Adipocyte (in vitro differentiated cells): Measurements from ENCODE around the gene CGB7.
"Not testable (repeated sequence)": the region's sequence is repeated elsewhere in the genome, so short reads cannot be mapped to it uniquely, and the experiment has no call there.

Experiments used
- DNase-seq: peaks from one replicate; pipeline ENCODE4 v3.0.0-alpha.2; 2015; ENCODE audit warnings: low read depth
- H3K27me3 ChIP-seq: replicated peaks from 2 replicates; pipeline ENCODE4 v1.7.0; 2013; ENCODE audit warnings: mild to moderate bottlenecking, low read length, moderate library complexity; ENCODE audit not compliant: control insufficient read depth, insufficient read depth
- H3K36me3 ChIP-seq: 2 replicates; pipeline ENCODE4 v1.7.0; 2013; ENCODE audit warnings: low read length, mild to moderate bottlenecking, moderate library complexity; ENCODE audit not compliant: control insufficient read depth, insufficient read depth, severe bottlenecking
- H3K4me1 ChIP-seq: 2 replicates; pipeline ENCODE4 v1.7.0; 2013; ENCODE audit warnings: mild to moderate bottlenecking, low read length, moderate library complexity; ENCODE audit not compliant: control insufficient read depth, insufficient read depth
- H3K4me3 ChIP-seq: 2 replicates; pipeline ENCODE4 v1.7.0; 2013; ENCODE audit warnings: mild to moderate bottlenecking, low read length, moderate library complexity
- H3K9ac ChIP-seq: 2 replicates; pipeline ENCODE4 v1.7.0; 2013; ENCODE audit warnings: mild to moderate bottlenecking, low read length, moderate library complexity
- H3K9me3 ChIP-seq: 2 replicates; pipeline ENCODE4 v1.7.0; 2013; ENCODE audit warnings: mild to moderate bottlenecking, low read length, moderate library complexity; ENCODE audit not compliant: control insufficient read depth

CGB7 gene

GRCh38 chr19:49031642-49032301 is 25.8 kb downstream of the CGB7 start, which contains the start of gene CGB2:
Gene CGB2, plus strand, starts transcription at chr19:49031890. Its CDS starts 206 bp downstream, at chr19:49032096.
- H3K4me1 ChIP-seq, H3K36me3 ChIP-seq, H3K27me3 ChIP-seq, H3K9me3 ChIP-seq, H3K9ac ChIP-seq, DNase-seq, H3K4me3 ChIP-seq: not testable (repeated sequence)

- not testable (repeated sequence) for H3K36me3 ChIP-seq, H3K4me3 ChIP-seq, H3K9me3 ChIP-seq, H3K27me3 ChIP-seq, H3K9ac ChIP-seq, DNase-seq, H3K4me1 ChIP-seq
Measured at GRCh38 chr19:49030323-49030722, 27.2 kb downstream of the CGB7 start.

- not testable (repeated sequence) for H3K9ac ChIP-seq, H3K36me3 ChIP-seq, H3K9me3 ChIP-seq, H3K4me1 ChIP-seq, H3K27me3 ChIP-seq, DNase-seq, H3K4me3 ChIP-seq
Measured at GRCh38 chr19:49029749-49030148, 27.8 kb downstream of the CGB7 start.

DNA sequence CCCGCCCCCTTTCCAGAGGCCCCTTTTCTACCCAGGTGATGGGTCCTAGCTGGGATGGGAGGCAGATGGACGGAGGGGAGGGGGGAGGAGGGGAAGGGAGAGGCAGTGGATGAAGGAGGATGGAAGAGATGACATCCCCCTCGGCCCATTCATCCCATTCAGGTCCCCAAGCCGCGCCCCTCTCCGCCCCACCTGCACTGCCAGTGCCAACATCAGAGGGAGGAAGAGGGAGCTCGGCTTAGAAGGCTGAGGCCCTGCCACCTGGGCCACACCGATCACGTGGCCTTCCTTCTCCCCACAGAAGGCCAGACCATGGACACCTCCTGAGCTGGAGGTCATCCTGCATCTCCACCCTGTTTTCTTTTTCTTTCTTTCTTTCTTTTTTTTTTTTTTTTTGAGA is 28.9 kb downstream of the CGB7 start:
- not testable (repeated sequence) for H3K9ac ChIP-seq, H3K27me3 ChIP-seq, DNase-seq, H3K4me3 ChIP-seq, H3K36me3 ChIP-seq, H3K4me1 ChIP-seq, H3K9me3 ChIP-seq

GRCh38 chr19:49025599-49025998 is 31.9 kb downstream of the CGB7 start:
- H3K4me1 ChIP-seq, H3K9me3 ChIP-seq, H3K9ac ChIP-seq, DNase-seq, H3K36me3 ChIP-seq, H3K4me3 ChIP-seq, H3K27me3 ChIP-seq: not testable (repeated sequence)

- H3K4me1 ChIP-seq, H3K9ac ChIP-seq, DNase-seq, H3K27me3 ChIP-seq, H3K36me3 ChIP-seq, H3K9me3 ChIP-seq, H3K4me3 ChIP-seq: not testable (repeated sequence)
Measured at GRCh38 chr19:49025088-49025487, 32.5 kb downstream of the CGB7 start.

GRCh38 chr19:49024233-49024632 is 33.3 kb downstream of the CGB7 start, which contains the start of gene CGB3:
Gene CGB3, minus strand, starts transcription at chr19:49024333. Its CDS starts 362 bp downstream, at chr19:49023971.
- DNase-seq, H3K27me3 ChIP-seq, H3K9ac ChIP-seq, H3K9me3 ChIP-seq, H3K36me3 ChIP-seq, H3K4me1 ChIP-seq, H3K4me3 ChIP-seq: not testable (repeated sequence)

GRCh38 chr19:49022116-49022515 is 35.4 kb downstream of the CGB7 start:
- DNase-seq = no peak
- Histone ChIP-seq H3K9me3 (no peaks in the 10 kb centered on the region), H3K27me3 (peaks cover 13% of the 10 kb centered on the region), H3K36me3 (no peaks in the 10 kb centered on the region), H3K9ac (no peak overlapping the region), H3K4me1 (peaks cover 10% of the 10 kb centered on the region), H3K4me3 (no peak overlapping the region)

DNA sequence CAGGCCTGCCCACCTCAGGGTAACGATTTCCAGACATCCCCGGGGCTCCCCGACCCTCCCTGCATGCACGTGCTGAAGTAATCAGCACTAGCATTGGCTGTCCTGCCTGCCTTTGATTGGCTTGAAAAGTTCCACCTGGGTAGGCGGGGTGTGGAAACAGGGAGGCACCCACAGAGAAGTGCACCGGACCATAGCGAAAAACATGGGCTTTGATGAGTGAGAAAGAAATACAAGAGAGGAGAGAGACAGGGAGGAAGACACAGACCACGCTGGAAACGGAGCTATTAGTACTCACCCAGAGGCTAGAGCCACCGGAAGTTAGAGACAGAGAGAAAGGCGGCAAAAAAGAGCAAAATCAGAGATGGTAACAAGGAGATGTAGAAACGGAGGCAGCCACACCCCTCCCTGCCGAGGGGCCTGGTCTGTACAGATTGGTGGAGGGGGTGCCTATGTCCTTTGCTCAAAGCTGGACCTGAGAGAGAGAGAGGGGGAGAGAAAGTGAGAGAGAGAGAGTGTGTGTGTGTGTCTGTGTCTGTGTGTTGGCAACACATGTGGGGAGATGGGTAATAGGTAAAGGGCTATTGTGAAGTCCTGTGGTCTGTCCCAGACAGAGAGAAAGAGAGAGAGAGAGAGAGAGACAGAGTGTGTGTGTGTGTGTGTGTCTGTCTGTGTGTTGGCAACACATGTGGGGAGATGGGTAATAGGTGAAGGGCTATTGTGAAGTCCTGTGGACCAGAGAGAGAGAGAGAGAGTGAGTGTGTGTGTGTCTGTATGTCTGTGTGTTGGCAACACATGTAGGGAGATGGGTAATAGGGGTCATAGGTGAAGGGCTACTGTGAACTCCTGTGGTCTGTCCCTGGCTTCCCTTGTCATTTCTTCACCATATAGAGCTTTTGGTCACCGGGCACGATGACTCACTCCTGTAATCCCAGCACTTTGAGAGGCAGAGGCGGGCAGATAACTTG is 36.3 kb downstream of the CGB7 start:
- H3K27me3 ChIP-seq = peaks cover 13% of the 10 kb centered on the region
- no peak overlapping the region for H3K4me3 ChIP-seq
- DNase-seq = no peak
- no peaks in the 10 kb centered on the region for H3K36me3 ChIP-seq
- H3K4me1 ChIP-seq = peaks cover 10% of the 10 kb centered on the region
- H3K9ac ChIP-seq = no peak overlapping the region
- no peaks in the 10 kb centered on the region for H3K9me3 ChIP-seq

DNA sequence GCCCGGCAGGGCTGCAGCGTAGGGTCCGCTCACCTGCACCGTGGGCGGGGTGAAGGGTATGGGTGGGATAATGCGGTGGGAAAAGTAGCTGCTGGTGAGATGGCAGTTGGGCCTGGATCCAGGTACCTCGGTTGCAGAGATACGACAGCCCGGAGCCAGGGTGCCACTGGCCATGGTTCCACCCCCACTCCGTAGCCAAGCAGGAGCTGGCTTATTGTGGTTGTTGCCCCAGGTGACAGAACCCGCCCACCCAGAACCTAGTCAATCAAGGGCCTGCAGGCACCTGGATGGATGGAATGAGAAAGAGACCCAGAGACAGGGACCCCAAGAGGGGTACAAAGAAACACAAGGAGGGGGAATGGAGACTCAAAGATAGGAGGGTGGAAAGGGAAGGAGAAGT is 37.2 kb downstream of the CGB7 start:
- Histone ChIP-seq H3K27me3 (peaks cover 13% of the 10 kb centered on the region), H3K9ac (no peak overlapping the region), H3K36me3 (peaks cover 8% of the 10 kb centered on the region), H3K9me3 (no peaks in the 10 kb centered on the region), H3K4me1 (peaks cover 10% of the 10 kb centered on the region), H3K4me3 (no peak overlapping the region)
- no peak for DNase-seq

GRCh38 chr19:49019242-49019932 is 38.2 kb downstream of the CGB7 start:
- Histone ChIP-seq H3K9ac (no peak overlapping the region), H3K9me3 (no peaks in the 10 kb centered on the region), H3K36me3 (peaks cover 18% of the 10 kb centered on the region), H3K27me3 (peaks cover 13% of the 10 kb centered on the region), H3K4me1 (peaks cover 10% of the 10 kb centered on the region), H3K4me3 (peak overlapping the region; percentile 69)
- DNase-seq = peak; percentile 72
